HG02981 (cell line): ENCODE results near the gene IL36A.

Experiments used
- ATAC-seq: cut with Tn5 transposase; IDR thresholded peaks from one replicate; pipeline ENCODE4 v1.9.1; 2021; ENCODE audit warnings: mild to moderate bottlenecking, moderate library complexity; ENCODE audit not compliant: unreplicated experiment

The IL36A gene

DNA sequence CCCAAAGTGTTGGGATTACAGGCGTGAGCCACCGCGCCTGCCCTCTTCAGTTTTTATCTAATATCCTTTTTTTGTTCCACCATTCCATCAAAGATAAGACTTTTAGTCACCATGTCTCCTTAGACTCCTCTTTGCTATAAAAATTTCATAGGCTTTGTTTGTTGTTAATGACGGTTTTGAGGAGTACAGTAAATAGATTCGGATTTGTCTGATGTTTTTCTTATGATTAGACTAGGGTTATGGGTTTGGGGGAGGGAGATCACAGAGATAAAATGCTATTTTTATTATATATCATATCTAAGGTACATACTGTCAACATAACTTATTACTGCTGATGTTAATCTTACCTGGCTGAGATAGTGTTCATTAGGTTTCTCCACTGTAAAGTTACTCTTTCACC is 41.2 kb downstream of the IL36A start:
- no peak for ATAC-seq

DNA sequence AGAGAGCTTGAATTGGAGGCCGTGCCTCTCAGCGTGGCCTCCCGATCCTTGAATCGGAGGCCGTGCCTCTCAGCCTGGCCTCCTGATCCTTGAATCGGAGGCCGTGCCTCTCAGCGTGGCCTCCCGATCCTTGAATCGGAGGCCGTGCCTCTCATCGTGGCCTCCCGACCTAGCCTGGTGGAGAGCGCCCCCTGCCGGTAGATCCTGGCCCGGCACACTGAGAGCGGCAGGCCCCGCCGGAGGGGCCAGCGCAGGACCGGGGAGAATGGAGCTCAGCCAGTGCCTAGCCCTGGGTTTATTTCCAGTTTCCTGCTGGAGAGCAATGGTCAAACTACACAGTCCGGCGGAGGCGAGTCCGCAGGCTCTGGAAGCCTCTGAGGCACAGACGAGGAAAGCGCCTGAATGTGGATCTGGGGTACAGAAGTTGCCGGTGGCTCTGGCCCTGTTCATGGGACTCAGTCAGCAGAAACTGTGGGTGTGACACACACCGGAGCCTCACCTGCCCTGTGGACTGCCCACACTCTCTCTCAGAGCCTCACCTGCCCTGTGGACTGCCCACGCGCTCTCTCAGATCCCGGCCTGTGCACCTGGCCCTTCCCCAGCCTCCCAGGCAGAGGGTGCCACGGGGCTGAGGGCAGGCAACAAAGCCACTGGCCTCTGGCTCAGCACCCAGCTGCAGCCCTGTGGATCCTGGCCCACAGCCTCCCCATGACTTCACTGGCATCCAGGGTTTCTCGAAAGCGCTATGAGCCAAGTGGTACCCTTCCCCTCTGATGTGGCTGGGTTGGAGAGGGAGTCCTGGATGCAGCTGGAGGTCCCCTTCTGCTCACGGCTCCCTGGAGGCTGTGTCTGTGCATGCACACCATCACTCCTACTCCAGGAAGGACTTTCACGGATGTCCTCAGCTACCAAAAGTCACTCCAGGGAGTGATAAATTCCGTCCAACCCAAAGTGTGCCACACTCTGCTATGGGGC is 45.9 kb downstream of the IL36A start:
- ATAC-seq, result no peak

DNA sequence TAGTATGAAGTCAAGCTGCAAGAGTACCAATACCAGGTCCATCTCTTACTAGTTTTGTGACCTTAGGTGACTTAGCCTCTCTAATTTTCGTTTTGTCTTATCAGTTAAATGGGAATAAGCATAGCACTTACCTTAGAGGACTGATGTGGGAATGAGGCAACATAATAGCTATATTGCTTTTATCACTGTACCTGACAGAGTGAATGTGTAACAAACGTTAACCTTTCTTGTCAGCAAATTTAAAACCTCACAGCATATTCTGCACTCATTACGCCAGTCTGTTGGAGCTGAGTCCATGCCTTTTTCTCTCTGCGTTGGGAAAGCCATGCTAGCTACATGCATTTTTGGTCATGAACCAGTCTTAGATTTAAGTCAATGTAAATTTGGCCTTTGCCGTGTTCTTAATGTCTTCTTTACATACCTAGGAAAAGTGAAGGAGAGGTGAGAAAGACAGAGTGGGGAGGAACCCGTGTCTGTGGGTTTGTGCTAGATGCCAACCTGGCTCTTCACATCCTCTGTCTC is 47.2 kb downstream of the IL36A start, which contains the start of gene IL36B:
Gene IL36B, minus strand, starts transcription at position 472 of the 522 bp plus-strand sequence.
- no peak for ATAC-seq

DNA sequence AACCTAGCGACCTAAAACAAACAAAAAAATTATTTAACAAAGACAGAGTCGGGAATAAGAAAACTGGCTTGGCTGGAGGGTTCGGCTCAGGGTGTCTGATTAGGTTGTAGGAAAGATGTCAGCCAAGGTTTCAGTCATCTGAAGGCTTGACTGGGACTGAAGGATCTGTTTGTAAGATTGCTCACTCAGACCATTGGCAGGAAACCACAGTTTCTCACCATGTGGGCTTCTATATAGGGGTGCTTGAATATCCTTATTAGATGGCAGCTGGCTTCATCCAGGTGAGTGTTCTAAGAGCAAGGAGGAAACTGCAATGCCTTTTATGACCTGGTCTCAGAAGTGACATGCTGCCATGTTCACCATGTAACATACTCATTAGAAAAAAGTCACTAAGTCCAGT is 48.4 kb downstream of the IL36A start:
- ATAC-seq, result no peak

DNA sequence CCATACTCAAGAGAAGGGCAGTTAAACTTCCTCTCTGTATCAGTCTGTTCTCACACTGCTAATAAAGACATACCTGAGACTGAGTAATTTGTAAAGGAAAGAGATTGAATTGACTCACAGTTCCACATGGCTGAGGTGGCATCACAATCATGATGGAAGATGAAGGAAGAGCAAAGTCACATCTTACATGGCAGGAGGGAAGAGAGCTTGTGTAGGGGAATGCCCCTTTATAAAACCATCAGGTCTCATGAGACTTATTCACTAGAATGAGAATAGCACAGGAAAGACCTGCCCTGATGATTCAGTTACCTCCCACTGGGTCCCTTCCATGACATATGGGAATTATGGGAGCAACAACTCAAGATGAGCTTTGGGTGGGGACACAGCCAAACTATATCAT is 48.8 kb downstream of the IL36A start:
- ATAC-seq, result no peak

DNA sequence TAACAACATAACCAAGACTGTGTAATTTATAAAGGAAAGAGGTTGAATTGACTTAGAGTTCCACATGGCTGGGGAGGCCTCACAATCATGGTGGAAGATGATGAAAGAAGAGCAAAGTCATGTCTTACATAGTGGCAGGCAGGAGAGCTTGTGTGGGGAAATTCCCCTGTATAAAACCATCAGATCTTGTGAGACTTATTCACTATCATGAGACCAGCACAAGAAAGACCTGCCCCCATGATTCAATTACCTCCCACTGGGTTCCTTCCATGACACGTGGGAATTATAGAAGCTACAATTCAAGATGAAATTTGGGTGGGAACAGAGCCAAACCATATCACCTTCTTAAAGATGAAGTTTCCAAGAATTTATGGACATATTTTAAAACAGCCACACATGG is 51.3 kb downstream of the IL36A start:
- ATAC-seq, result no peak

DNA sequence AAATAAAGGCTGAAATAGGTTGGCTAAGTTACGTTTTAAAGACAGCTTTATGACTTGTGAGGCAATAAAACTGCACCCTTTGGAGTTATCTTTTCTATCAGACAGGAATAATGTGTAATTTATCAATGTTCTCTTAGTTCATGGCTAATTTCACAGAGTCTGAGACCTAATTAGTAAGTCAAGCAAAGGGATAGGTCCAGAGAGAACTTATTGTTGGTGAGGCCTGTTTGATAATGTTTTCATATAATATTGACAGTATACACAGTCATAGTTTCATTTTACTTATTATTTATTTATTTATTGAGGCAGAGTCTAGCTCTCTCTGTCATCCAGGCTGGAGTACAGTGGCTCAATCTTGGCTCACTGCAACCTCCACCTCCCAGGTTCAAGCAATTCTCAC is 51.9 kb downstream of the IL36A start:
- ATAC-seq, result no peak
